ENCODE data around the gene ADSS2.

Gene ADSS2

GRCh38 chr1:244445320-244446181 is 6.2 kb downstream of the ADSS2 start:
- no peak for DNase-seq

GRCh38 chr1:244444854-244445253 is 6.9 kb downstream of the ADSS2 start:
- no peak for DNase-seq

GRCh38 chr1:244442850-244443249 is 8.9 kb downstream of the ADSS2 start:
- no peak for DNase-seq

GRCh38 chr1:244439391-244440032 is 12.2 kb downstream of the ADSS2 start:
- no peak for DNase-seq

GRCh38 chr1:244437086-244437468 is 14.6 kb downstream of the ADSS2 start:
- no peak for DNase-seq

GRCh38 chr1:244436336-244437085 is 15.2 kb downstream of the ADSS2 start:
- no peak for DNase-seq

- DNase-seq, result no peak
These were observed 16.0 kb downstream of the ADSS2 start for GRCh38 chr1:244435562-244436205.

GRCh38 chr1:244431166-244431565 is 20.5 kb downstream of the ADSS2 start:
- DNase-seq, result no peak

- no peak for DNase-seq
These were observed 21.9 kb downstream of the ADSS2 start for GRCh38 chr1:244429818-244430217.

- no peak for DNase-seq
These were observed 24.1 kb downstream of the ADSS2 start for GRCh38 chr1:244427647-244428046.

GRCh38 chr1:244424649-244425334 is 26.9 kb downstream of the ADSS2 start:
- no peak for DNase-seq

GRCh38 chr1:244422174-244422573 is 29.5 kb downstream of the ADSS2 start:
- no peak for DNase-seq

GRCh38 chr1:244419024-244419423 is 32.7 kb downstream of the ADSS2 start:
- DNase-seq, result no peak

GRCh38 chr1:244414543-244414942 is 37.2 kb downstream of the ADSS2 start:
- DNase-seq, result no peak

- no peak for DNase-seq
These were observed 38.0 kb downstream of the ADSS2 start for GRCh38 chr1:244413736-244414135.

GRCh38 chr1:244412176-244412575 is 39.5 kb downstream of the ADSS2 start:
- DNase-seq, result no peak

GRCh38 chr1:244409701-244410100 is 42.0 kb downstream of the ADSS2 start:
- DNase-seq, result no peak

- no peak for DNase-seq
These were observed 45.4 kb downstream of the ADSS2 start for GRCh38 chr1:244406337-244406736.

- no peak for DNase-seq
These were observed 45.9 kb downstream of the ADSS2 start for GRCh38 chr1:244405856-244406255.

GRCh38 chr1:244403431-244403830 is 48.3 kb downstream of the ADSS2 start:
- no peak for DNase-seq

GRCh38 chr1:244400974-244401373 is 50.7 kb downstream of the ADSS2 start:
- DNase-seq, result no peak

- DNase-seq, result no peak
These were observed 54.6 kb downstream of the ADSS2 start for GRCh38 chr1:244397131-244397530.

- no peak for DNase-seq
These were observed 55.7 kb downstream of the ADSS2 start for GRCh38 chr1:244395965-244396364.

Data from stimulated activated naive CD4-positive, alpha-beta T cell (primary cell).